Embryonic facial prominence (tissue), 1 donor: Measurements from ENCODE around the gene CCL17.
A peak's percentile ranks its signal among the peaks of the same experiment; 100 is the strongest.
"Not testable (repeated sequence)": the region's sequence is repeated elsewhere in the genome, so short reads cannot be mapped to it uniquely, and the experiment has no call there.

Source experiments
- DNase-seq: peaks from one replicate; pipeline ENCODE4 v3.0.0-alpha.2; 2016; ENCODE audit errors: extremely low spot score

The CCL17 gene

GRCh38 chr16:57403965-57404817, at the start of gene CCL17:
Gene CCL17 (plus strand): TSS chr16:57404767. CDS start chr16:57413933, 9,166 bp downstream.
- DNase-seq = no peak

- DNase-seq = no peak
Observed at GRCh38 chr16:57355898-57356414, 48.6 kb upstream of the CCL17 start.

DNA sequence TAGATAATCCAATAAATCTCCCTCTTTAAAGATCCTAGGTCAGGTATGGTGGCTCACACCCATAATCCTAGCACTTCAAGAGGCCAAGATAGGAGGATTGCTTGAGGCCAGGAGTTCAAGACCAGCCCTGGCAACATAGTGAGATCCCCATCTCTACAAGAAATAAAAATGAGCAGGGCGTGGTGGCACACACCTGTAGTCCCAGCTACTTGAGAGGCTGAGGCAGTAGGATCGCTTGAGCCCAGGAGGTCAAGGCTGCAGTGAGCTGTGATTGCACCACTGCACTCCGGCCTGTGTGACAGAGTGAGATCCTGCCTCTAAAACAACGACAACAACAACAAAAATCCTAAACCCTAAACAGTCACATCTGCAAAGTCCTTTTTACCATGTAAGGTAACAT, 48.0 kb upstream of the CCL17 start:
- DNase-seq = no peak

DNA sequence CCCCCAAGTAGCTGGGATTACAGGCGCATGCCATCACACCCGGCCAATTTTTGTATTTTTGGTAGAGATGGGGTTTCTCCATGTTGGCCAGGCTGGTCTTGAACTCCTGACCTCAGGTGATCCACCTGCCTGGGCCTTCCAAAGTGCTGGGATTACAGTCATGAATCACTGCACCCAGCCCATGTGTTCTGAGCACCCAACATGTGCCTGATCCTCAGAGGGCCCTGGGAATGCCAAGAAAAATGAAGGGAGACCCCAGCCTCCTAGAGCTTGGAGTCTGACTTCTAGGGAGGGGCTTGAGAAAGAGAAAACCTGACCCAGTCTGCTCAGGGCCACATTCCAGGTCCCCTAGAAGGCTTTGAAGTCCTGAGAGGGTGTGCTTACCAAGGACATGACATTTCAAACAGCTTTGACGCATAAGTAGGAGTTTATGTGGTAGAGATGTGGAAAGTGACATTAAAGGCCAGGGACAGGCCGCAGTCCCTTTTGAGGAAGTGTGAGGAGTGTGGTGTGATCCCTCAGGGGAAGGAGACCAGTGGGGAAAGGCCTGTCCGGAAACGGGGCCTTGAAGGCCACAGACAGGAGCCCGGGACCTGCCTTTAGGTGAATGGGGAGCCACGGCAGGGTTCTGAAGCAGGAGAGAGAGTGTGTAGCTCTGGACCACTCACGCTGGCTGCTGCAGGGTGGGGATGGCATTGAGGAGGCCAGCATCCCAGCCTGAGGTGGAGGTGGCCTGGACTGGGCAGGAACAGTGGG, 47.1 kb upstream of the CCL17 start:
- DNase-seq = no peak

DNA sequence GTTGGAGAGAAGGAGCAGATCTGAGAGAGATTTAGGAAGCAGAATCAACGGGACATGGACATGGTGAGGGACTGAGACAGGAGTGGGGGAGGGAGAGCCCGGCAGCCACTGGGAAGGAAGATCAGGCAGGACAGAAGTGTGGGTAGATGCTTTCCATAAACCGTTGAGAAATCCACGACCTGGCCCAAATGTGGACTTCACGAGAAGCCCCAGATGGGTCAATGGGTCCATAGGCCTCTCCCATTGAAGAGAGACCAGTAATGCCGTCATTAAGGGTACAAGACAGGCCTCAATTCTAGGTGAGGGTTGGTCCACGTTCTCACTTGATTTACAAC, 46.5 kb upstream of the CCL17 start:
- no peak for DNase-seq

GRCh38 chr16:57358527-57359095, 46.0 kb upstream of the CCL17 start, which contains the start of gene CCL22:
Gene CCL22 (plus strand): TSS chr16:57358783. CDS start chr16:57358817, 34 bp downstream.
- no peak for DNase-seq

DNA sequence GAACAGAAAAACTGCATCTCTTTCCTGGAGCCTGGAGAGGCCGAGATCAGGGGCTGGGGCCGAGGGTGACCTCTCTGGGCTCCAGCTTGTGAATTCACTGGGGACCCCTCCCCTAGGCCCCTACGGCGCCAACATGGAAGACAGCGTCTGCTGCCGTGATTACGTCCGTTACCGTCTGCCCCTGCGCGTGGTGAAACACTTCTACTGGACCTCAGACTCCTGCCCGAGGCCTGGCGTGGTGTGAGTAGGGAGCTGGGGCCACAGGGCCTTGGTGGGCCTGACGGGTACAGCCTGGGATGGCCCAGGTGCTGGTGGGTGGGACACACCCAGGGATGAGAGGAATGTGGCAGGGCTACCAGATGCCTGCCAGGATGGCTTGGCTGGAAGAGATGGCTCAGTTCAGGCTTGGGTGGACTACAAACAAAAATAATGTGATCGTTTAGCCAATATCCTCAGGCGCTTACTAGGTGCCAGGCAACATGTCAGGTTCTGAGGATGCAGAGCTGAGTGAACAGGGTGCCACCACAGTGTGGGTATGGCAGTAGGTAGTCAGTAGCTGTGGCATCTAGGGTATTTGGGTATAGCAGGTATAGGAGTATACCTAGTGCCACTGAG, 44.1 kb upstream of the CCL17 start:
- no peak for DNase-seq

GRCh38 chr16:57361404-57361803, 43.2 kb upstream of the CCL17 start:
- DNase-seq = no peak

GRCh38 chr16:57364143-57364542, 40.4 kb upstream of the CCL17 start:
- no peak for DNase-seq

GRCh38 chr16:57366544-57367040, 38.0 kb upstream of the CCL17 start:
- DNase-seq = no peak

DNA sequence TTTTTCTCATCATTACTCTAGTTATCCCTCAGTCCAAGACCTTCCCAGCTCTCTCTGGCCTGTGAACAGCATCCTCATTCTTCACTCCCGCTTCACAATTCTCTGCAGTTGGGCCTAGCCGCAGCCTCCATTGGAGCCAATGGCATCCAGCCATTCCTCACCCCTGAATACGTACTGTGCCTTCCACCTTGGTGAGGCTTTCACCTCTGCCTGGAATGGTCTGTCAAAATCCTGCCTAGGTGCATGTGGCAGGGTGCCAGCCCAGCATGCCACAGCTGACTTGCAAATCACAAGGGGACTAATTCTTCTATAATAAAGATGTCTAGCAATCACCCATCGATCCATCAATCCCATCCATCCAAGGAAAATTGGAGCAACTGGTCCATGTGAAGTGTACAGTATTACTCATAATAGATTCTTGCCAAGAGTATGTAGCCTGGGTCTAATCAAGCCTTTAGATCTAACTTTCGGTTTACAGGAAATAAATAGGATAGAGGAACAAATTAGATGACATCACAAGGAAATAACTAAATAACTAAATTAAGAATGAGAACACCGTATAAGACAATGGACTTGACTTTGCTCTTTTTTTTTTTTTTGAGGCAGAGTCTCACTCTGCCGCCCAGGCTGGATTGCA, 37.3 kb upstream of the CCL17 start:
- no peak for DNase-seq

DNA sequence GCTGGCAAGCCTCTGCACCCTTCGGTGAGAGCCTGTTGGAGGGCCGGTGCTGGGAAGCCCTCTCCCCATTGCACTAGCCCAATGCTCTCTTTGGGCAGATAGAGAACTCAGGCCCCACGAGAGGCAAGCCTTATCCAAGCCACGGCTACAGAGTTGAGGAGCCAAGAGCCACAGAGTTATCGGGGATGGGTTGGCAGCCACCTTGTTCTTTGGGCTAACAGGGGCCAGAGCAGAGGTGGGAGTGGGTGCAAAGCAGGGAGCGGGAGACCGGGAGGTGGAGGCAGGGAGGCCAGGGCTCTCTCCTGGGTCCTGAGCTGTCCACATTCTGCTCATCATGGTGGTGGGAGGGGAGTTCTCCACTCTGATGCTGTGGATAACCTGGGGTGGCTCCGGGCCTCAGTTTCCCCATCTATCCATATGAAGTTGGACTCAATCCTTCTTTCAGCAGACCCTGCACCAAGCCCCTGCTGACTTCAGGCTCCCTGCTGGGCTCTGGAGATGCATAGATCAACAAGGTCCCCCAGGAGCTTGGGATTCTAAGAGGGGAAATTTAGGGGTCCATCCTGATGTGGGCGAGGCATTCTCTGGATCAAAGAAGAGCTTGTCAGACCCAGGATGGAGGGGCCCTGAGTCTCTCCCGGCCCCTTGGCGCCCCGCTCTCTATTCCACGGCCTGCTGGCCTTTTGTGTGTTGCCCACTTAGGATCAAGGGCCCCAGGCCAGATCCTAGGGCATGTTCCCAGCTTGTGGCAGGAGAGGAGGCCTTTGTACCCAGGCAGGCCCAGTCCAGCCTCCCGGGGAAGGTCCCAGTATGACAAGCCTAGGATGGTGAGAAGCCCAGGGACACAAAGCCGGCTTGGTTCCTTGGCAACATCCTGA, 32.8 kb upstream of the CCL17 start:
- DNase-seq = no peak

DNA sequence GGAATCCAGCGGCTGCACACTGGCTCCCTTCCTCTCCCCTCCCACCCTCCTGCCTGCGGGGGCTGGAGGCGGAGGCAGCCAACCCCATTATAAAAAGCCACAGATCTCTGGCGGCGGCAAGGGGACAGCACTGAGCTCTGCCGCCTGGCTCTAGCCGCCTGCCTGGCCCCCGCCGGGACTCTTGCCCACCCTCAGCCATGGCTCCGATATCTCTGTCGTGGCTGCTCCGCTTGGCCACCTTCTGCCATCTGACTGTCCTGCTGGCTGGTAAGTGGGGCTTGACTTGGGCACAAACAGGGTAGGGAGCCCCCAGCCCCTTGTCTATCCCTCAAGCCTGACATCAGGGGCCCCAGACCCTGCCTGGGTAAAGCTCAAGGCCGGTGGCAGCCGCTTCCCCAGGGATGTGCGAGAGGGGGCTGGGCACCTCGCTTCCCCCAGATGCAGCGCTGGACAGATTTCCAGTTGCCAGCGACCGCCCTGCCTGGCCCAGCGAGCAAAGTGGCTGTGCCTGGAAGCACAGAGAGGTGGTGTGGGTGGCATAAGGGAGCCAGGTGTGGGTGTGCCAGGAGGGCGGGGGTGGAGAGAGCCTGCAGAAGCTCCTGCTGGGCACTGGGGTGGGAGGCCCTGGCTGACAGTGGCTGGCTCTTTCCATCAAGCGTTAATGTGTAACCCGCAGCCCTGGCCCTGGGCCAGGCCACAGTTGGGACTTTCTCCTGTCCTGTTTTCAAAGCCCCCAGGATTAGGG, 32.0 kb upstream of the CCL17 start, which contains the start of gene CX3CL1:
TSS of gene CX3CL1 (plus strand) at position 119 of the 745 bp plus-strand sequence. CDS start at position 198, 79 bp downstream.
- peak; percentile 63 for DNase-seq

DNA sequence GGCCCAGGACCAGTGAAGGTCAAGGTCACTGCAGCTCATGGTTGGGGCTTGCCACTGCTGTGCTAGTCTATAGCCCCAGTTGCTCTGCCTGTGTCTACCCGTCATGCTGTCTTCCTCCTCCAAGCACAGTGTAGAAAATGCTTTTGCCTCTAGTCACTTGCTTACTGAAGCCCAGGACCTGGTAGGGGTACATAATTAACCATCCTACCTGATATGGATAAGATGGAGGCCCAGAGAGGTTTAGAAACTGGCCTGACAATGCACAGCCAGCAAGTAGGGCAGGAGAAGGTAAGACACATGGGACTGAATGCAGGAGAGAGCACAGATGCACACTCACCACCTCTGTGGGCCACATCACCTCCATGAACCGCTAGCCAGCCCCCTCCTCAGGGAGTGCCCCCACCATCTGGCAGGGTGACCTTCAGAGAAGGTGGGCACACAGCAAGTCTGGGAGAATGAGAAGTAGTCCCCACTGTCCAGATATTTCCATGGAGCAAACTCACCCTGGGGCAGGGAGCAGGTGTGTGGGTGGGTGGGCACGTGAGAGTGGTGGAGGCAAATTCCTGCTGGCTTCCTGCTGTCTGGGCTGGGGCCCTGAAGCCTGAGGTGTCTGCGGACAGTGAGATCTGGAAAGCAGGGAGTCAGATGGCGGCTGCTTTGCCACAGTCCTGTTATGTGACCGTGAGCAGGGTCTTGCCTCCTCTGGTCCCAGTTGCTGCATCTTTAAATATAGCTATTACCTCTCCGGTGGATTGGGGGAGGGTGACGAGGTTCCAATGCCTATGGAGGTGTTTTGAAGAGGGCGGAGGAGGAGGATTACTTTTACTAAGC, 31.2 kb upstream of the CCL17 start:
- no peak for DNase-seq

DNA sequence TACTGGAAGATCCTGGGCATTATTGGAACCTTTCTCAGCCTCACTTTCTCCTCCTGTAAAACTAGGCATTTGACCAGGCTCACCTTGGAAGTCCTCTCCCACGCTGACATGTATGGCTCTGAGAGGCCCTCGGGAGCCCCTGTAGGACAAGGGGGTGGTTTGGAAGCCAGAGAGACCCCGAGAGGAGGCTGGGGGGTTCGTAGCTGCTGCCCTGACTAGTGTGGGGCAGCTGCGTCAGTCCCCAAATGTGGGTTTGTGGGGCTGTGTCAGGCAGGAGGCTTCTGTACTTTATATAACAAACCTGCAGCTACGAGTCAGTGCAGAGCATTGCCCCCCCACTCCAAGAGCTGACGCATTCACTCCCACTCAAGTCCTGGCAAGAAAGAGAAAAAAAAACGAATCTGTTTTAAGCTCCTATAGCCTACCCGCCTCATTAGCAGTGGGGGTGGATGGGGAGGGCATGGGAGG, 30.5 kb upstream of the CCL17 start:
- no peak for DNase-seq

GRCh38 chr16:57374925-57375465, 29.6 kb upstream of the CCL17 start:
- DNase-seq = not testable (repeated sequence)

- no peak for DNase-seq
Observed at GRCh38 chr16:57376313-57376818, 28.2 kb upstream of the CCL17 start.
